ENCODE measurements around the gene ZFYVE27. TPM values are rescaled to one million over a fixed set of nuclear protein-coding genes. Genes with fewer than 3 reads are reported as not detected.

The ZFYVE27 gene
- total RNA-seq, 1 experiment from 2014 or later = 19.2 TPM

GRCh38 chr10:97714401-97715258 lies 22.3 kb upstream of the ZFYVE27 start:
- peak; percentile 75 for DNase-seq (ENCODE audit: low read depth)

- DNase-seq (ENCODE audit: low read depth) = no peak
Observed at GRCh38 chr10:97715259-97715874, 21.6 kb upstream of the ZFYVE27 start.

- DNase-seq (ENCODE audit: low read depth) = no peak
Observed at GRCh38 chr10:97717627-97718026, 19.3 kb upstream of the ZFYVE27 start.

GRCh38 chr10:97718178-97718577 lies 18.8 kb upstream of the ZFYVE27 start:
- DNase-seq (ENCODE audit: low read depth) = no peak

- DNase-seq (ENCODE audit: low read depth) = no peak
Observed at GRCh38 chr10:97718659-97719142, 18.2 kb upstream of the ZFYVE27 start.

GRCh38 chr10:97719602-97720001 lies 17.3 kb upstream of the ZFYVE27 start:
- no peak for DNase-seq (ENCODE audit: low read depth)

GRCh38 chr10:97721871-97722780 lies 14.8 kb upstream of the ZFYVE27 start:
- no peak for DNase-seq (ENCODE audit: low read depth)

GRCh38 chr10:97723001-97723400 lies 13.9 kb upstream of the ZFYVE27 start:
- no peak for DNase-seq (ENCODE audit: low read depth)

- DNase-seq (ENCODE audit: low read depth) = no peak
Observed at GRCh38 chr10:97724341-97724941, 12.5 kb upstream of the ZFYVE27 start.

GRCh38 chr10:97726636-97727178 lies 10.2 kb upstream of the ZFYVE27 start:
- peak; percentile 46 for DNase-seq (ENCODE audit: low read depth)

GRCh38 chr10:97729014-97729413 lies 7.9 kb upstream of the ZFYVE27 start:
- DNase-seq (ENCODE audit: low read depth) = no peak

GRCh38 chr10:97731346-97732051 lies 5.4 kb upstream of the ZFYVE27 start:
- peak; percentile 77 for DNase-seq (ENCODE audit: low read depth)

GRCh38 chr10:97732052-97732359 lies 4.9 kb upstream of the ZFYVE27 start:
- DNase-seq (ENCODE audit: low read depth) = no peak

- no peak for DNase-seq (ENCODE audit: low read depth)
Observed at GRCh38 chr10:97733256-97733655, 3.7 kb upstream of the ZFYVE27 start.

- DNase-seq (ENCODE audit: low read depth) = no peak
Observed at GRCh38 chr10:97734021-97734420, 2.9 kb upstream of the ZFYVE27 start.

- no peak for DNase-seq (ENCODE audit: low read depth)
Observed at GRCh38 chr10:97736403-97736901, 476 bp upstream of the ZFYVE27 start.

- no peak for DNase-seq (ENCODE audit: low read depth)
Observed at GRCh38 chr10:97737770-97738265, 890 bp downstream of the ZFYVE27 start.

- no peak for DNase-seq (ENCODE audit: low read depth)
Observed at GRCh38 chr10:97738616-97739015, 1.7 kb downstream of the ZFYVE27 start.

- DNase-seq (ENCODE audit: low read depth) = no peak
Observed at GRCh38 chr10:97740613-97741012, 3.7 kb downstream of the ZFYVE27 start.

GRCh38 chr10:97743169-97743943 lies 6.4 kb downstream of the ZFYVE27 start:
- no peak for DNase-seq (ENCODE audit: low read depth)
